T-helper 2 cell (primary cell): ENCODE measurements around the gene ANKRD40CL.
A peak's percentile ranks its signal among the peaks of the same experiment; 100 is the strongest.
"Not testable (repeated sequence)": the region's sequence is repeated elsewhere in the genome, so short reads cannot be mapped to it uniquely, and the experiment has no call there.

Experiments
- DNase-seq, 5 experiments: peaks; one replicate each; pipeline versions ENCODE4 v3.0.0 to v3.0.0-alpha.2; 2012 to 2022

ANKRD40CL gene

DNA sequence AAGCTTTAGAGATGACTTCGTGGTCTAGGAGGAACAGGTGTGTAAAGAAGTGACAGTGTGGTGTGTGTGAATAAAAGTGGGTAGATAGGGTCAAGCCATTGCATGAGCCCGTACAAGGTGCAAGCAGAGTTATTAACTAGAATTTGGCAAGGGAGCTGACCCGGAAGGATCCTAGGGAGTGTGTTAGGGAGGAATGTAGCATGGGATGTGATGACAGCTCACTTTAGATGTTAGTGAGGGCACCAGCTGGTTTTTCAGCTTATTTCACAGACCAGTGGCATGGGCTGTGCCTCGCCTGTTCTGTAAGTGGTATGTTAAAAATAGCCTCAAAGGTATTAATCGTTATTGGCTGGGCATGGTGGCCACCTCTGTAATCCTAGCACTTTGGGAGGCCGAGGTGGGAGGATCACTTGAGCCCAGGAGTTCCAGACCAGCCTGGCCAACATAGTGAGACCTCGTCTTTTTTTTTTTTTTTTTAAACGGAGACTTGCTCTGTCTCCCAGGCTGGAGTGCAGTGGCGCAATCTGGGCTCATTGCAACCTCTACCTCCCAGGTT, 8.3 kb downstream of the ANKRD40CL start:
- no peak for DNase-seq

DNA sequence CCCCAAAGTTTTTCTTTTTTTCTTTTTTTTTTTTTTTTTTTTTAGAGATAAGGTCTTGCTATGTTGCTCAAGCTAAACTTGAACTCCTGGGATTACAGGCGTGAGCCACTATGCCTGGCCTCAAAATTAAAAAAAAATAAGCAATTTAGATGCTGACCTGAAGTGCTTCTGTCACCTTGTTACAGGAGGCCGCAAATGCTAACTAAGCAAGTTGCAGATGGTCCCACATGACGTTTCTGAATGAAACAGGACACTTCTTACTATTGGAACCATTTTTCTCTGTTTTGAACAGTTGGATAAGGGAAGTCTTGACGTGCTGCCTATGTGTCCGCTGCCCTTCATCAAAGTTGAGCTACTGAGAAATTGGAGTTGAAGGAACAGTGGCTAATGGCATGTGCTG, 8.8 kb downstream of the ANKRD40CL start:
- DNase-seq = no peak

DNA sequence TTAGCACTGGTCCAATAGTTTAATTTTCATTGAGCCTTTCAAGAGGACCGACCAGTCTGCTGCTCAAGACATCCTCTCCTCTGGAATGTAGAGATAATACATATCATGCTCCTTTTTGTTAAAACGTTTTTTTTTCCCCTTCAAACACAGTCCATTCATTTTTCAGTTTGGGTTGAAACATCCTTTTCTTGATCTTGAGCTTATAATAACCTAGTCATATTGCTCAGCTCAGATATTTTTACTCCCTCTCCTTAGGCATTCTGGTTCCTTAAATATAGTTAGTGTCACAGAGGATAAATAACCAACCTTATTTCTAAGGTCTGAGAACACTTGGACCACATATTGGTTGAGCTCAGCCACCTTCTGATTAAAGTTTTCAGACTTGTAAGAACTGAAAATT, 12.8 kb downstream of the ANKRD40CL start:
- no peak for DNase-seq

DNA sequence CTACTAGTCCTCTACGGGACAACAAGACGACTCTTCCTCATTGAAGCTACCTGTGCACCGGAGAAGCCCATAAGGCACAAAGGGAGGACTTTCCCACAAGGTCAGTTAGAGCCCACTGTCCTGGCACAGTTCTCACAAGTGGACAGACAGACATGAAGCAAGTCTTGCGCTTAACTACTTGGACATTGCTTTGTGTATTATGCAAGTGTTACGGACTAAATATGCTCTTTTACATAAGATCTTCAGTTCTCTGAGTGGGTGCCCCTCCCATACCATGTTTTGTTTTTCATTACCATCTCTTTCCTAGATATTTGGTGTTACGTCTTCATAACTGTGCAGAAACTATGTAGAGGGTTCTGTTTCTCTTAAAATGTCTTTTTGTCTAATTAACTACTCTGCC, 18.1 kb downstream of the ANKRD40CL start:
- no peak for DNase-seq

DNA sequence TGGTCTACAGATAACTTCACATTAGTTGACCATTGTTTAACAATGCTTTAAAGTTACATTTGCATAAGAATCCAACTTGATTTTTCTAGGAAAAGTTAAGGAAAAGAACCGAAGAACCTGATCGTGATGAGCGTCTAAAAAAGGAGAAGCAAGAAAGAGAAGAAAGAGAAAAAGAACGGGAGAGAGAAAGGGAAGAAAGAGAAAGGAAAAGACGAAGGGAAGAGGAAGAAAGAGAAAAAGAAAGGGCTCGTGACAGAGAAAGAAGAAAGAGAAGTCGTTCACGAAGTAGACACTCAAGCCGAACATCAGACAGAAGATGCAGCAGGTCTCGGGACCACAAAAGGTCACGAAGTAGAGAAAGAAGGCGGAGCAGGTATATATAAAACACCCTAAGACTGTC, 21.7 kb downstream of the ANKRD40CL start:
- DNase-seq = no peak

DNA sequence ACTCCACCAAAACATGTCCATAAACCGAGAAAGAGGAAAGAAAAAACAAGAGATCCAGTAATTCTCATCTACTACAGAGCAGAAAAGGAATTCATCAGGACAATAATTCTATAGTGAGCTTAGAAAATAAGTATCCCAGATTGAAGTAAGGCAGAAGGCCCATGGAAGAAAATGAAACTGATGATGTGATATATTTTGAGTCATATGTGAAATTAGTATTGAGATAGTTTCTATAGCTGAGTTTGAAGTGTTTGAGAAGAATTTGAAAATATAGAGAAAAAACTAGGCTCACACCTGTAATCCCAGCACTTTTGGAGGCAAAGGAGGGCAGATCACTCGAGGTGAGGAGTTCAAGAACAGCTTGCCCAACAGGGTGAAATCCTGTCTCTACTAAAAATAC, 28.2 kb downstream of the ANKRD40CL start:
- DNase-seq = no peak

DNA sequence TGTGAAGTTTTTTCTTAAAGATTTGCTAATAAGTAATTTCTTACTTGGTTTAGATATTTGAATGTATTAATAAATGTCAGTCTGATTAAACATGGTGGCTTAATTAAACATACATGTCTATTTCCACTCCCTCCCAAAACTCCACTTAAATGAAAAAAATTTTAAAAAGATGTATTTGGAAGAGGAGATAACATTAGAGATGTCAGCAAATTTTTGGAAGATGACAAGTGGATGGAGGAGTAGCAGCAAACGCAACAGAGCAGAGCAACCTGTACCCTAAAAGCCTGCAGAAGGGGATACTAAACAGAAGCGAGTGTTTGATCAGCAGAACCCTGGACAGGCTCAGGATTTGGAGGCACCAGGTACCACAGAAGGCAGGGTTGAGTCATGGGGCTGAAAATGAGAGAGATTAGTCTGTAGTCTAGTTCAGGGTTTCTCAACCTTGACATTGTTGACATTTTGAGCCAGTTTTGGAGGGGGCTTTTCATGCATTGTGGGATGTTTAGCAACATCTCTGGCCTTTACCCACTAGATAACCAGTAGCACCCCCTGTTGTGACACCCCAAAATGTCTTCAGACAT, 30.1 kb downstream of the ANKRD40CL start:
- no peak for DNase-seq

DNA sequence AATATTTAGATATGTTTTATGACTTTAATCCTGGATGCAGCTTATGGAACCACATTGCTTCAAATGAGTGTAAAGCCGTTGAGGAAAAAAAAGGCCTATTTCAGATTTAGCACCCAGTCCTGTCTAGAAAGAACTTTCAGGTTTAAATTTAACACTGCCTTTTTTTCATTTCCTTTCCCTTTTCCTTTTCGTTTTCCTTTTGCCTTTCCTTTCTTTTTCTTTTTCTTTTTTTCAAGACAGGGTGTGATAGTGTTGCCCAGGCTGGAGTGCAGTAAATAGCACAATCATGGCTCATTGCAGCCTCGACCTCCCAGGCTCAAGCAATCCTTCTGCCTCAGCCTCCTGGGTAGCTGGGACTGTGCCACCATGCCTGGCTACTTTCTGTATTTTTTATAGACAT, 32.0 kb downstream of the ANKRD40CL start:
- no peak for DNase-seq

DNA sequence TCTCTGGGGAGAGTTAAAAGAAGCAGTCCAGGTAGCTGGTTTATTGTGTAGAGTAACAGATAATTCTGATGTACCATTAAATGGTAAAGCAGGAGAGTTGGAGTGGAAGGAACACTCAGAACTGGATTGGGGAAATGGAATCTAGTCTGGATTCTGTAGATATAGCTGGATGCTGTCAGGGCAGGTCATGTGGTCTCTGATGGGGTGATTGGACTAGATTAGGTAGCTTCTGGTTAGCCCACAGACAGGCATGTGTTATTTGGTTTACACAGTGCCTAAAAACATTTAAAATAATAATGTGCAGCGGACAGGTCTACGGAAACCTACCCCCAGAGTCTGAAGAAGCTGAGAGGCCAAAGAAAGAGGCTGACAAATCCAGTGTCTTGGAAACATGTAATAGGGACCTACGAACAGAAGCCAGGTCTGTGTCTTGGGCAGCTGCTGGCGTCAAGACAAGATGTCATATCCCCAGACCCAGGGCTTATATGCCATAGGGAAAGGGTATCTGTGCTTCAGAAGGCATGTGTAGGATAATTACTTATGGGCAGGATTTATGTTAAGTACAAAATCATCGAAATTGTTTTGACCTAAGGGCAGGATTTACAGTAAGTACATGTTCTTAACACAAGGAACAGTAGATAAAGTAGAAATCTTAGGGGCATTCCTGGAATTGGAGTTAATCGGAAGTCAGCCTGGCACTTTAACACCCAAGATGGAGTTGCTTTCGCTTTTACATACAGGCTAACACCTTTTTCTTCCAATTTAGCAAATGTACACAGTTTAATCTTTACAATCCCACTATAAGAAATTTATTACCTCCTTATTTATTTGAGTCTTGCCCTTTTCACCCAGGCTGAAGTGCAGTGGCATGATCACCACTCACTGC, 35.5 kb downstream of the ANKRD40CL start:
- DNase-seq = peak in 1 of 5 experiments; percentile 17

DNA sequence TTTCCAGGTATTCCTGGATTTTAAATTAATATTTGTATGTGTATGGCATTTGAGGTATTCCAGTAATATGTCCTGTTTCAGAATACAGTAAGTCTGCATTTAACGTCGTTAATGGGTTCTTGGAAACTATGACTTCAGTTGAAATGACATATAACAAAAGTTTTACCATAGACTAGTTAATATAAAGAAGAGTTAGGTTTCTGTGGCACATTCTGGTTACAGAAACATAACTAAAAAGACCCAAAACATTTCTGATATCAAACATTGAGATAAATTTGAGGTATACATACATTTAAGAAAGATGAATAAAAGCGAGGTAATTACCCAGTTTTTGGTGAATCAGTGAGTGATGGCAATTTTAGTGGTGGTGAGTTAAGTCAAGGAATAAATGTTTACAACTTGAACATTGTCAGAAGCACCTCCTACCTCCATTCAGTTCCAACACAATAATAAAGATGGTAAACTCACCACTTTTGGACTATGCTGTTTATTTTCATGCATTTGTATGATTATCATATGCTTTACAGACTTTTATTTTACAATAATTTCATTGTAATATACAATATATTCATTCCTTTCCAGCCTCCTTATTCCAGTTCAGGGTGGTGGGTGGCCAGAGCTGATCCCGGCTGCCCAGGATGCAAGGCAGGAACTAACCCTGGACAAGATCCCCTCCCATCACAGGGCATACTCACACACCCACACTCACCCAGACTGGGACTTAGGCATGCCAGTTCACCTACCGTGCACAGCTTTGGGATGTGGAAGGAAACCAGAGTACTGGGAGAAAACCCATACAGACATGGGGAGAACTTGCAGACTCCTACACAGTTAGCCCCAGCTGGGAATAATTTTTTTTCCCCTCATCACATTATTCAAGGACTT, 38.2 kb downstream of the ANKRD40CL start:
- no peak for DNase-seq

DNA sequence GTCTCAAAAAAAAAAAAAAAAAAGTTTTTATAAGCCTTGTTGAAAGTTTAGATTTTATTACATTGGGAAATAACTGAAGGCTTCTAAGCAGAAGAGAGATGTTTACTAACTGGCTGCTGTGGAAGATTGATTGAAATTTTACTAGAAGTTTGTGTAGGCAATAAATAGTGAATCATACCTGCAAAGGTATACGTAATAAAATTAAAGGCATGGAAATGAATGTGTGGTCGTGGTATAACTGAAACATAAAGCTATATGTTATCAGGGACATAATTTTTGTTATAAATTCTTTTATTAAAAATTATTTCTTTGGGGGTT, 39.2 kb downstream of the ANKRD40CL start:
- no peak for DNase-seq

DNA sequence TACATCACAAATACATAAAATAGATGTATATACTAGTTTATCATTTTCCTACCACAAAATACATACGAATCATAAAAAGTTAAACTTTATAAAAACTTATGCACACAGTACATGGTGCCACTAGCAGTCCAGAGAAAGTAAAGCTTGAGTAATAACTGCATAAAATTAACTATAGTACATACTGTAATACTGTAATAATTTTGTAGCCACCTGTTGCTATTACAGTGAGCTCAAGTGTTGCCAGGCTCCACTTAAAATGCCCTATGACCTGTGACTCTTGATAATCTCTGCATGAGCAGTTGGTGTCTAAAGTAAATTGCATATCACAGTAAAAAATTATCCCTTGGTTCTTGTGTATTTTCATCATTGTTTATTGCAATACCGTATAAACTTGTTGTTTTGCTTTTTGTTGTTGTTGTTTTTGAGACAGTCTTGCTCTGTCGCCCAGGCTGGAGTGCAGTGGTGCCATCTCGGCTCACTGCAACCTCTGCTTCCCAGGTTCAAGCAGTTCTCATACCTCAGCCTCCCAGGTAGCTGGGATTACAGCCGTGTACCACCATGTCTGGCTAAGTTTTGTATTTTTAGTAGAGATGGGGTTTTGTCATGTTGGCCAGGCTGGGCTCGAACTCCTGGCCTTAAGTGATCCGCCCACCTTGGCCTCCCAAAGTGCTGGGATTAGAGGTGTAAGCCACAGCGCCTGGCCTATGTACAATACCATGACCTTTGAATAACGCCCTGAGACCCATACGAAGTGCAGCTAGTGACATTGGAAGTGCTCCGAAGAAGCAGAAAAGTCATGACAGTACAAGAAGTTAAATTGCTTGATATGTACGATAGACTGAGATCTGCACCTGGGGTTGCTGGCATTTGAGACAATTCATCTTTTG, 41.3 kb downstream of the ANKRD40CL start:
- DNase-seq = no peak

DNA sequence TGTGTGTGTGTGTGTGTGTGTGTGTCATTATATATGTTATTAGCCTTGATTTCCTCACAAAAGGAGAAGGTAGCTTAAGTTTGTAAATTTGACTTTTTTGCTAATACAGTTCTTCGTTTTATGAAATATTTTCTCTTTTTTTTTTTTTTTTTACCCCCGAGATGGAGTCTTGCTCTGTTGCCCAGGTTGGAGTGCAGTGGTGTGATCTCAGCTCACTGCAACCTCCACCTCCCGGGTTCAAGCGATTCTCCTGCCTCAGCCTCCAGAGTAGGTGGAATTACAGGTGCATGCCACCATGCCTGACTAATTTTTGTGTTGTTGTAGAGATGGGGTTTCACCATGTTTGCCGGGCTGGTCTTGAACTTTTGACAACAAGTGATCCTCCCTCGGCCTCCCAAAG, 42.7 kb downstream of the ANKRD40CL start:
- not testable (repeated sequence) for DNase-seq

DNA sequence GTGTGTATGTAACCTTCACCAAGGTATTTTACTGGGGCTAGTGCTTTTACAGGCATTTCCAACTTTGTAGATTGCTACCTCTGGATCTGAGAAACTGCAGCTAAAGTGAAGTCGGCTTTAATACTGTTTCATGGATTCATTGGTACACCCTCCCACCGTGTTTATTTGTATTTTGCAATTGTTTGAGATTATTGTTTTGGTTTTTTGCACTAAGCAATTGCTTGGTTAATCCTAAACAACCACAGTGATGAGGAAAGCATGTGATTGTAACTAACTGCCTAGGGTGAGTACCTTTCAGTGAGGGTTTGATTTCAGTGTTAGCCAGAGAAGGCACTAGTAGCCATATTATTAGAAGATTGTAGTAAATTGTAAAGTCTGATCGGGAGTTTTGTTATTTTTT, 44.6 kb downstream of the ANKRD40CL start:
- no peak for DNase-seq

DNA sequence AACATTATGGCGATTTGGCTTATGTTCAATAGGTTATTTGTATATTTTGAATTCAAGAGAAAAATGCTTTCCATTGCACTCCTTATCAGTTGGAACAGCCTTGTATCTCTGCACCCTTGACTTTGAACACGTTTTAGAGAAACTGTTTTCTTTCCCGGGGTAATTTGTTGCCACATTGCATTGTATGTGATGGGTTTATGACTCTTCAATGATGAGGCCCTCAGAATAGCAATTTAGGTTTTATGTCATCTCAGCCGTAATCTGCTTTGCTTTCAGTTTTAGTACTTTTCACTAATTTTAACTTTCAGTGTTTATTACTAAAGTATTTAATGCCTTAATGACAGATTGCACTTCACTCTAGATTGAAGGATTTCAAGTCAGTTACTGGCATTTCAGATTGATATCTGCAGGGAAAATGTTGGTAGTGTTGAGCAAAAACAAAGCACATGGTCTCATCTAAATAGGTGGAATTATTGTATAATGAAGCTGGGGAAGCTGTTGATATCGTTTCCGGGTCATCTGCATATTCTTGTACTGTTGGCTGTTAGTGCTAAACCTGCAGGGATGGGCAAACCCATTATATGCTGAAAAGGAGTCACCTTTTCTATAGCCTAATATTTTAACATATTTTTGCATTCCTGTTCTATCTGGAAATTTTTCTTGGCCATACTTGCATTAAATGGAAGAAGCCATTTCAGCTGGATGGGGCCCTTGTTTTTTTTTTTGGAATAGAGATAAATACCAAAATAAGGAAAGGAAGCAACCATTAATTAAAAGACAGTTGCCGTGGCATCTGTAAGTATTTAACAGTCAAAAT, 45.9 kb downstream of the ANKRD40CL start:
- DNase-seq = peak in 1 of 5 experiments; percentile 65

DNA sequence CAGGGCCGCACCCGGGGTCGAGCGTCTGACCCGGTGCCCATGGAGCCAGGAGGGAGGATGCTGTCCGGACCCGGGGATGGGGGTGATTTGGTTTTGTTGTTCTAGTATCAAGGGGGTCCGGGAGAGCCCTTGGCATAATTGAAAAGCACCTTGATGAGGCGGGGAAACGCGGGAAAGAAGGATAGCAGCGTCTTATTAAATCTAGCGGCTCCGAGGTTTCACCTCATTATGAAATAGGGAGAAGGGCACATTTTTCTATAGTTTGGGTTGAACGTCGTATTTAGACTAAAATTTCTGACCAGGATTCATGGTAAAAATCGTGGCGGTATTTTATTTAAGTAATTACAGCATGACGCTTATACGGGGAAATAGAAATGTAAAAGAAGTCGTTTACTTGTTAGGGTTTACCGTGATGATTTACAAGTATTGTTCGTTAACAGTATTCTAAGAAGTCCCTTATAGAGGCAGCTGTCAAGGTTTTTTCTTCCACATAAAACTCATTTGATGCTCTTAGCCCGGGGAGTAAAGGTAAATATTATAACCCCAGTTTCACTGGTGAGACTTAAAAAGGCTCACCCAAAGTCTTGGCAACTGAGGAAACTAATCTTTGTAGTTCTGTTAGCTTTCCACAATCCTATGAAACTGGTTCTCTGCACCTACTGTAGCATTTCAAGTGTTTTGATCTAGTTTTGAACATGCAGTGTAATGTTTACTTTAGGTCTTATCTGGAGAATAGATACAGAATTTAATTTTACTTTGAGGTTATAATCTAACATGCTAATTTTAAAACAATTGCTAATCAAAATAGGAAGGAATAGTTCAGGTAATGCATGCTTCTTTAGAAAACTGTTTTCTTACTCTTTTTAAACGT, 47.2 kb downstream of the ANKRD40CL start:
- DNase-seq = no peak

DNA sequence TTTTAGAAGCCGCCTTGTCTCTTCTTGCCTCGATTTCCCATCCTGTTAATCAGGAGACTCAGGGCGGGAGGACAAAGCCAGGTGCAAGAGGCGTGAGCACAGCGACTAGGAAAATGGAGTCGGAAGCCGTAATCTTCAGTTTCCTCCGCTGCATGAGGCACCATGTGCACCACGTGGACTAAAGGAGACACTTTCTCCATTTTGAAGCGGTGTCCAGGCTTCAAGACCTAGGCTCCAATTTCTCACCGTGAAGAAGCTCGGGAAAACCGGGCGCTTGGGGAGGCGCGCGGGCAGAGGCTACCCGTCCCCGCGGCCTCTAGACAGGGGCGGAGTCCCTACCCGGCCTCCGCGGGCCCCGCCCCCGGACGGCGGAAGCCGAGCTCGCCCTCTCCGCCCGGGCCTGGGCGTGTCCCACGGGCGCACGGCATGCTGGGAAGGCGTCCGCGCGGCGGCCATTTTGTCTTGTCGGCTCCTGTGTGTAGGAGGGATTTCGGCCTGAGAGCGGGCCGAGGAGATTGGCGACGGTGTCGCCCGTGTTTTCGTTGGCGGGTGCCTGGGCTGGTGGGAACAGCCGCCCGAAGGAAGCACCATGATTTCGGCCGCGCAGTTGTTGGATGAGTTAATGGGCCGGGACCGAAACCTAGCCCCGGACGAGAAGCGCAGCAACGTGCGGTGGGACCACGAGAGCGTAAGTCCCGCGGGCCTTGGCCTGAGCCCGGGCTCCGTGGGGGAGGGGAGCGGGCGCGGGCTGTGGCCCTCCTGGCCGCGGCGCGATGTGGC, 48.0 kb downstream of the ANKRD40CL start, which contains the start of gene LUC7L3:
Gene LUC7L3 (plus strand): TSS at position 460 of the 780 bp plus-strand sequence. CDS start 130 bp downstream, at position 590.
- DNase-seq = peak; percentile 85 to 96 (median 90)

DNA sequence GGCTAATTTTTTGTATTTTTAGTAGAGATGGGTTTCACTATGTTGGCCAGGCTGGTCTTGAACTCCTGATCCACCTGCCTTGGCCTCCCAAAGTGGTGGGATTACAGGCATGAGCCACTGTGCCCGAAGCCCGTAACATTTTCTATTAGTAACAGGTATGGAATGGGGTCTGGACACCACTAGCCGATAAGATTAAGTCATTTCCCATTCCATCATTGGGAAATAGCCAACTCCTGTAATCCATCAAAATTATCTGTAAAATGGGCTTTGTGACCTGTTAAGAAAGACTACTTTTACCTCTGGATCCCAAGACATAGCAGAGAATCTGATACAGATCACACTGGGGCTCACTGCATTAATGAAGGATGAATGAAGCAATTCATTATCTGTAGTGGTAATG, 51.8 kb downstream of the ANKRD40CL start:
- no peak for DNase-seq

DNA sequence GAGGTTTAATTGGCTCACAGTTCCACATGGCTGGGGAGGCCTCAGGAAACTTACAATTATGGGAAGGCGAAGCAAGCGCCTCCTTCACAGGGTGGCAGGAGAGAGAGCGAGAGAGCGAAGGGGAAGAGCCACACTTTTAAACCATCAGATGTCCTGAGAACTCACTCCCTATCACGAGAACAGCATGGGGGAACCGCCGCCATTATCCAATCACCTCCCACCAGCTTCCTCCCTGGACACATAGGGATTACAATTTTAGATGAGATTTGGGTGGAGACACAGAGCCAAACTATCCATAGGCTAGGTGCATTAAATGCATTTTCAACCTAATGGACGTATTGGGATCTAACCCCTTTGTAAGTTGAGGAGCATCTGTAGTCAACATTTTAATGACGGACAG, 54.7 kb downstream of the ANKRD40CL start:
- DNase-seq = no peak
